IMR-90 (cell line): ENCODE measurements around the gene TPSAB1. TPM values are rescaled to one million over a fixed set of nuclear protein-coding genes. Genes with fewer than 3 reads are reported as not detected.
A peak's percentile ranks its signal among the peaks of the same experiment; 100 is the strongest.

Source experiments
- ATAC-seq: fragments of 200-7000 bp; cut with Tn5 transposase; 2 replicates; pipeline ENCODE4 v1.9.1; 2020; ENCODE audit warnings: low read depth, mild to moderate bottlenecking, moderate library complexity
- BruUV-seq: library from RNA; stranded (reverse); fragments of 400-500 nt; replicated peaks from 2 replicates; lab custom pipeline; 2021; lab: Mats Ljungman, UMichigan
- CTCF ChIA-PET: fragments of 300-600 bp; formaldehyde crosslinking; extraction: SDS; loops from one replicate; lab custom pipeline; 2021; ENCODE audit warnings: antibody characterized with exemption; lab: Yijun Ruan, JAX
- POLR2A ChIA-PET: fragments of 300-600 bp; sonication (Branson Sonifier 250); formaldehyde crosslinking; loops from one replicate; lab custom pipeline; 2022; ENCODE audit warnings: antibody characterized with exemption; ENCODE audit not compliant: unreplicated experiment; lab: Charles Lee
- DNase-seq: peaks from one replicate; pipeline ENCODE4 v3.0.0; 2013
- H2AFZ ChIP-seq: replicated peaks from 2 replicates; pipeline ENCODE3; 2013; ENCODE audit warnings: low read length, mild to moderate bottlenecking; ENCODE audit not compliant: poor library complexity
- H2AK5ac ChIP-seq: 2 replicates; pipeline ENCODE4 v1.6.1; 2013; ENCODE audit warnings: low read depth, low read length, inconsistent platforms
- H2AK9ac ChIP-seq: replicated peaks from 2 replicates; pipeline ENCODE3; 2013; ENCODE audit warnings: mild to moderate bottlenecking, low read depth, low read length, moderate library complexity; ENCODE audit not compliant: poor library complexity
- H2BK120ac ChIP-seq: 2 replicates; pipeline ENCODE4 v1.6.1; 2013; ENCODE audit warnings: low read depth, low read length, inconsistent platforms
- H2BK15ac ChIP-seq: 3 replicates; pipeline ENCODE4 v1.6.1; 2013; ENCODE audit warnings: low read depth, low read length, inconsistent platforms
- H2BK20ac ChIP-seq: 2 replicates; pipeline ENCODE4 v1.6.1; 2013; ENCODE audit warnings: low read depth, mild to moderate bottlenecking, inconsistent platforms, low read length, moderate library complexity
- H2BK5ac ChIP-seq: 2 replicates; pipeline ENCODE4 v1.6.1; 2013; ENCODE audit warnings: mild to moderate bottlenecking, low read depth, low read length, inconsistent platforms; ENCODE audit not compliant: poor library complexity, severe bottlenecking
- H3K14ac ChIP-seq: replicated peaks from 2 replicates; pipeline ENCODE4 v1.6.1; 2013; ENCODE audit warnings: low read depth, low read length, inconsistent platforms
- H3K18ac ChIP-seq: 2 replicates; pipeline ENCODE4 v1.6.1; 2013; ENCODE audit warnings: low read depth, low read length, control low read depth
- H3K23ac ChIP-seq: 2 replicates; pipeline ENCODE4 v1.6.1; 2013; ENCODE audit warnings: low read depth, low read length, inconsistent platforms
- H3K27ac ChIP-seq: 2 replicates; pipeline ENCODE4 v1.5.1; 2013; ENCODE audit warnings: mild to moderate bottlenecking, control low read depth, low read length; ENCODE audit not compliant: insufficient read depth
- H3K27me3 ChIP-seq: 2 replicates; pipeline ENCODE4 v1.6.1; 2013; ENCODE audit warnings: low read length; ENCODE audit not compliant: control insufficient read depth, insufficient read depth
- H3K36me3 ChIP-seq: 2 replicates; pipeline ENCODE4 v1.6.1; 2013; ENCODE audit warnings: low read length, mixed read lengths; ENCODE audit not compliant: control insufficient read depth, insufficient read depth
- H3K4ac ChIP-seq: 2 replicates; pipeline ENCODE4 v1.6.1; 2013; ENCODE audit warnings: low read depth, low read length, inconsistent platforms
- H3K4me1 ChIP-seq: 2 replicates; pipeline ENCODE4 v1.6.1; 2013; ENCODE audit warnings: low read length, mixed read lengths; ENCODE audit not compliant: control insufficient read depth, insufficient read depth
- H3K4me2 ChIP-seq: 2 replicates; pipeline ENCODE4 v1.6.1; 2013; ENCODE audit warnings: low read depth, mild to moderate bottlenecking, control low read depth, low read length, moderate library complexity
- H3K4me3 ChIP-seq: 2 replicates; pipeline ENCODE4 v1.5.1; 2013; ENCODE audit warnings: low read depth, mild to moderate bottlenecking, control low read depth, low read length, moderate library complexity; ENCODE audit not compliant: insufficient read depth
- H3K56ac ChIP-seq: 2 replicates; pipeline ENCODE4 v1.6.1; 2013; ENCODE audit warnings: low read length, inconsistent platforms; ENCODE audit not compliant: insufficient read depth; ENCODE audit errors: extremely low read depth
- H3K79me1 ChIP-seq, 2 experiments: 2 replicates each; pipeline ENCODE4 v1.6.1; 2013; ENCODE audit warnings: low read length in 2 of 2, inconsistent platforms in 1 of 2, low read depth in 1 of 2
- H3K9ac ChIP-seq: 2 replicates; pipeline ENCODE4 v1.6.1; 2013; ENCODE audit warnings: low read depth, low read length, control low read depth
- H3K9me1 ChIP-seq: 2 replicates; pipeline ENCODE4 v1.6.1; 2013; ENCODE audit warnings: low read length, inconsistent platforms; ENCODE audit not compliant: insufficient read depth
- H3K9me3 ChIP-seq: 2 replicates; pipeline ENCODE4 v1.6.1; 2013; ENCODE audit warnings: low read length; ENCODE audit not compliant: control insufficient read depth, insufficient read depth
- H4K20me1 ChIP-seq: 2 replicates; pipeline ENCODE4 v1.6.1; 2013; ENCODE audit warnings: low read length, inconsistent platforms; ENCODE audit not compliant: insufficient read depth
- H4K5ac ChIP-seq: 2 replicates; pipeline ENCODE4 v1.6.1; 2013; ENCODE audit warnings: mild to moderate bottlenecking, low read depth, low read length, control low read depth
- H4K8ac ChIP-seq, 2 experiments: 2 replicates each; pipeline ENCODE4 v1.6.1; 2013; ENCODE audit warnings: low read depth in 2 of 2, low read length in 2 of 2, control low read depth in 1 of 2, inconsistent platforms in 1 of 2
- H4K91ac ChIP-seq: 2 replicates; pipeline ENCODE4 v1.6.1; 2013; ENCODE audit warnings: low read depth, low read length, inconsistent platforms; ENCODE audit not compliant: insufficient read depth
- BHLHE40 ChIP-seq: fragments of 150-350 bp; IDR thresholded peaks from 2 replicates; pipeline ENCODE4 v1.6.1; 2016; ENCODE audit warnings: mild to moderate bottlenecking, low read depth, low read length
- CEBPB ChIP-seq: IDR thresholded peaks from 2 replicates; pipeline ENCODE4 v1.6.1; 2012; ENCODE audit warnings: low read depth, low read length, improper control_type of control experiment
- CHD1 ChIP-seq: IDR thresholded peaks from 2 replicates; pipeline ENCODE4 v1.6.1; 2012; ENCODE audit warnings: low read depth, low read length, improper control_type of control experiment
- CTCF ChIP-seq: conservative IDR thresholded peaks from 2 replicates; pipeline ENCODE4 v1.5.1; 2012; ENCODE audit warnings: mild to moderate bottlenecking, low read depth, low read length, improper control_type of control experiment
- ELK1 ChIP-seq: fragments of 150-350 bp; IDR thresholded peaks from 2 replicates; pipeline ENCODE4 v1.6.1; 2016; ENCODE audit warnings: low read depth, mild to moderate bottlenecking, low read length, moderate library complexity, borderline replicate concordance
- FOS ChIP-seq: fragments of 150-350 bp; IDR thresholded peaks from 2 replicates; pipeline ENCODE4 v1.6.1; 2016; ENCODE audit warnings: low read depth, low read length
- MAFK ChIP-seq: IDR thresholded peaks from 2 replicates; pipeline ENCODE4 v1.6.1; 2012; ENCODE audit warnings: low read depth, low read length, improper control_type of control experiment
- MAZ ChIP-seq: IDR thresholded peaks from 2 replicates; pipeline ENCODE4 v1.6.1; 2012; ENCODE audit warnings: low read depth, mild to moderate bottlenecking, low read length, improper control_type of control experiment, moderate library complexity, borderline replicate concordance
- MXI1 ChIP-seq: IDR thresholded peaks from 2 replicates; pipeline ENCODE4 v1.6.1; 2012; ENCODE audit warnings: low read depth, mild to moderate bottlenecking, low read length, moderate library complexity, borderline replicate concordance
- NFE2L2 ChIP-seq: fragments of 150-350 bp; IDR thresholded peaks from 2 replicates; pipeline ENCODE4 v1.6.1; 2016; ENCODE audit warnings: low read depth, mild to moderate bottlenecking, low read length
- POLR2A ChIP-seq: IDR thresholded peaks from 2 replicates; pipeline ENCODE4 v1.6.1; 2012; ENCODE audit warnings: mild to moderate bottlenecking, low read depth, low read length
- RAD21 ChIP-seq: IDR thresholded peaks from 2 replicates; pipeline ENCODE4 v1.6.1; 2012; ENCODE audit warnings: low read length, improper control_type of control experiment
- RCOR1 ChIP-seq: IDR thresholded peaks from 2 replicates; pipeline ENCODE4 v1.6.1; 2012; ENCODE audit warnings: mild to moderate bottlenecking, low read length, improper control_type of control experiment; ENCODE audit not compliant: insufficient replicate concordance
- RFX5 ChIP-seq: IDR thresholded peaks from 2 replicates; pipeline ENCODE4 v1.8.0; 2012; ENCODE audit warnings: low read depth, mild to moderate bottlenecking, low read length, moderate library complexity
- SMC3 ChIP-seq: fragments of 150-350 bp; IDR thresholded peaks from 2 replicates; pipeline ENCODE4 v1.6.1; 2016; ENCODE audit warnings: low read depth, mild to moderate bottlenecking, antibody characterized with exemption, low read length, moderate library complexity
- USF2 ChIP-seq: fragments of 150-350 bp; IDR thresholded peaks from 2 replicates; pipeline ENCODE4 v1.6.1; 2017; ENCODE audit warnings: mild to moderate bottlenecking, antibody characterized with exemption, low read length, low read depth
- WGBS, 2 experiments: methylation state at CpG; one replicate each; pipeline versions ENCODE4 v1.1.5 to v1.1.7; 2013; ENCODE audit warnings: missing lambda C conversion rate in 2 of 2; ENCODE audit not compliant: insufficient read length in 1 of 2; ENCODE audit errors: extremely low coverage in 2 of 2; 5-methylcytosine and 5-hydroxymethylcytosine counted together
- dilution Hi-C: fragments of 300-500 bp; cut with HindIII; formaldehyde crosslinking; loops from one replicate; pipeline ENCODE4 v1.14.3; 2018; ENCODE audit warnings: low sequenced_read_pairs; ENCODE audit not compliant: unreplicated experiment
- in situ Hi-C: fragments of 300-500 bp; cut with MboI; formaldehyde crosslinking; loops from 3 replicates; pipeline ENCODE4 v1.14.3; 2019; ENCODE audit warnings: low sequenced_read_pairs, inconsistent platforms, mixed read lengths
- intact Hi-C: fragments of 100-400 bp; cut with micrococcal nuclease; formaldehyde crosslinking; loops from 2 replicates; pipeline ENCODE4 v1.10.0; 2022
- polyA plus RNA-seq, 3 experiments: library from polyadenylated mRNA; depleted of rRNA; stranded (reverse); fragments of >200 nt; gene quantifications; 2 replicates each; pipeline ENCODE4 v1.2.3, GENCODE V29; 2012; ENCODE audit warnings: low replicate concordance in 1 of 3
- total RNA-seq: library from RNA; depleted of rRNA; stranded (reverse); fragments of >200 nt; gene quantifications from 2 replicates; pipeline ENCODE4 v1.2.3, GENCODE V29; 2012

TPSAB1 gene
- total and polyA plus RNA-seq, 2 of the 4 experiments (the other 2 are of a cell fraction), result not detected

- no peak overlapping the region for H4K8ac ChIP-seq
- no peak overlapping the region for H3K27ac ChIP-seq
- no peak overlapping the region for H3K4ac ChIP-seq
- H4K91ac ChIP-seq, result no peak overlapping the region
- in situ Hi-C loops, result loop anchor here (25.0 kb wide), 1 partner anchor 403 kb away; the partner anchor contains the start of gene GNG13
- H2BK15ac ChIP-seq, result no peak overlapping the region
- no peak overlapping the region for H3K56ac ChIP-seq
- H3K27me3 ChIP-seq, result no peaks in the 10 kb centered on the region
- H3K4me1 ChIP-seq, result no peaks in the 10 kb centered on the region
- H3K79me1 ChIP-seq, result no peaks in the 10 kb centered on the region
- no peak overlapping the region for H4K5ac ChIP-seq
- 57% methylated on average over 7 of the region's 32 CpGs; no CpG with 5 or more reads in 1 of the 2 experiments for WGBS, 2 experiments
- POLR2A ChIA-PET, result no interaction called here
- no peak overlapping the region for H2AK5ac ChIP-seq
- intact Hi-C loops, result no loop called here
- no peak overlapping the region for H2BK120ac ChIP-seq
- no peak overlapping the region for H3K4me2 ChIP-seq
- H3K9ac ChIP-seq, result no peak overlapping the region
- peak overlapping the region; percentile 51 for H2AFZ ChIP-seq
- peaks cover 4% of the 10 kb centered on the region; the same call in 1 of the 2 replicates for H3K36me3 ChIP-seq
- no peak overlapping the region for H2AK9ac ChIP-seq
- no peaks in the 10 kb centered on the region for H4K20me1 ChIP-seq
- DNase-seq (no peak), ATAC-seq (no peak)
- H3K18ac ChIP-seq, result no peak overlapping the region
- TF ChIP-seq POLR2A (no peak), USF2 (no peak), CHD1 (no peak), RFX5 (no peak), MXI1 (no peak), BHLHE40 (no peak), SMC3 (no peak), CTCF (no peak), ELK1 (no peak), RCOR1 (no peak), MAZ (no peak), FOS (no peak), CEBPB (no peak), MAFK (no peak), RAD21 (no peak), NFE2L2 (no peak)
- H3K23ac ChIP-seq, result no peak overlapping the region
- H3K14ac ChIP-seq, result no peak overlapping the region
- BruUV-seq, result no TSS peak
- dilution Hi-C loops, result no loop called here
- H2BK5ac ChIP-seq, result no peak overlapping the region
- no peak overlapping the region for H3K4me3 ChIP-seq
- H2BK20ac ChIP-seq, result no peak overlapping the region
- CTCF ChIA-PET, result no interaction called here
- H3K9me1 ChIP-seq, result no peaks in the 10 kb centered on the region
- H3K9me3 ChIP-seq, result no peaks in the 10 kb centered on the region
These were observed 24.8 kb upstream of the TPSAB1 start for GRCh38 chr16:1215574-1216295.
